HS-5 (cell line): ENCODE results near the gene NXPH3.

Experiments used
- DNase-seq: peaks from one replicate; pipeline ENCODE4 v3.0.0-alpha.2; 2012; ENCODE audit warnings: low read depth

The NXPH3 gene

DNA sequence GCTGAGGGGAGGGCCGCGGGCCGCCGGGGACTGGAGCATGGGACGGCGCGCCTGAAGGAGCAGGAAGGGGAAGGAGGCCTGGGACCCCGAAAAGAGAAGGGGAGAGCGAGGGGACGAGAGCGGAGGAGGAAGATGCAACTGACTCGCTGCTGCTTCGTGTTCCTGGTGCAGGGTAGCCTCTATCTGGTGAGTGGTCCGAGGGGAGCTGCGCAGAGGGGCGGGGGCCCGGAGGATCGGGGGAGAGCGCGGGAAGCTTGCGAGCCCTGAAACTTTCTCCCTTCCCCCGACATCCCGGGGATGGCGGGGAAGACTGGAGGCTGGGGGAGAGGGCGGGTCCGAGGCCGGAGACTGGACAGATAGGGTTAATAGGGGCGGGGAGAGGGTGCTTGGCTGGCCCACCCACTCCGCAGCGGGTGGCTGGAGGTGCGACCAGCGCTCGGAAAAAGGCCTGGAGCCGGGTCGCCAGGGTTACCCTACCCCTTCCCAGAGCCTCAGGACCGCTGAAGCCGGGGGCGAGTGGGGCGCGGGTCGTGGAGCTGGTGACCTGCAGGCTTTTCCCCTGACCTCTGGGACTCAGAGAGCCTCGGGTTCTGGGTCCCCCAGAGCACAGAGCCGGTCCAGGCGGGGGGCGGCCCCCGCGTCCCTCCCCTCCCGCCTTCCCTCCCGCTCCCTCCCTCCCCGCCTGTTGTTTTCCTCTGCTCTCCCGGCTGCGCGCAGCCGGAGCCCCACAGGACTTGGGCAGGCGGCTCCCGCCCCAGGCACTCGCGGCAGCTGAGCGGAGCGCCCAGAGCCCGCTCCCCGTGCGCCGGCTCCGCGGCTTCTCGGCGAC, 631 bp downstream of the NXPH3 start:
- DNase-seq: no peak

DNA sequence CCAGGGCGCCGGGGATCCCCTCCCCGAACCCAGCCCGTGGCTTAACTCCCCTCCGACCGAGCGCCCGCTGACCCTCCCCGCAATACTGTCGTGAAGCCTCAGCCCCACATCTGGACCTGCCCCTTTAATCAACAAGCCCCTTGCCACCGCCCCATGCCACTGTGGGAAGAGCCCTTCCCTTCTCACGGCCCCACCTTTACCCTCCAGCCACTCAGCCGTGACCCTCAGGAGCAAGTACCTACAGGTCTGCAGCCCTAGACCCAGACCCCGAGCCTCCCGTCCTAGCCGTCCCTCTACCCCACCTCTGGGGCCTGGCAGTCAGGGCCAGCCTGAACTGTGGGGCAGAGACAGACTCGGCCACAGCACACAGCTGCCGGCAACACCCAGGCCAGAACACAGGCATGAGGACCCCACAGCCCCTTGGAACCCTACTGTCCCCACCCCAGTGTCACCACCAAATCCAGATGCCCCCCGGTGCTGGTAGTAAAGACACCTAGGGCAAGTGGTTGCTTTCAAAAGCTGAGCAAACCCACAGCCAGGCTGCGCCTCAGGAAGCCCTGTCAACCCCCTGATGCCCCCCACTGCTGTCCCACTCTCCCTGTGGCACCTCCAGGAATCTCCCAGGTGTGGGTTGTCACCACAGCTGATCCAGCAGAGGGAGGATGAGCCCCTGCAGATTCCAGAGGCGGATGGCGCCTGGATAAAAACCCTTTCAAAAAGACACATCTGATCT, 1.4 kb downstream of the NXPH3 start:
- no peak for DNase-seq

GRCh38 chr17:49577650-49577934, 1.9 kb downstream of the NXPH3 start:
- no peak for DNase-seq

GRCh38 chr17:49577963-49578362, 2.3 kb downstream of the NXPH3 start:
- no peak for DNase-seq

GRCh38 chr17:49578414-49578813, 2.7 kb downstream of the NXPH3 start:
- DNase-seq: no peak

DNA sequence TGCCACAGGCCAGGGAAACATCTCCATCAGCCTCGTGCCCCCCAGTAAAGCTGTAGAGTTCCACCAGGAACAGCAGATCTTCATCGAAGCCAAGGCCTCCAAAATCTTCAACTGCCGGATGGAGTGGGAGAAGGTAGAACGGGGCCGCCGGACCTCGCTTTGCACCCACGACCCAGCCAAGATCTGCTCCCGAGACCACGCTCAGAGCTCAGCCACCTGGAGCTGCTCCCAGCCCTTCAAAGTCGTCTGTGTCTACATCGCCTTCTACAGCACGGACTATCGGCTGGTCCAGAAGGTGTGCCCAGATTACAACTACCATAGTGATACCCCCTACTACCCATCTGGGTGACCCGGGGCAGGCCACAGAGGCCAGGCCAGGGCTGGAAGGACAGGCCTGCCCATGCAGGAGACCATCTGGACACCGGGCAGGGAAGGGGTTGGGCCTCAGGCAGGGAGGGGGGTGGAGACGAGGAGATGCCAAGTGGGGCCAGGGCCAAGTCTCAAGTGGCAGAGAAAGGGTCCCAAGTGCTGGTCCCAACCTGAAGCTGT, 3.4 kb downstream of the NXPH3 start:
- no peak for DNase-seq

DNA sequence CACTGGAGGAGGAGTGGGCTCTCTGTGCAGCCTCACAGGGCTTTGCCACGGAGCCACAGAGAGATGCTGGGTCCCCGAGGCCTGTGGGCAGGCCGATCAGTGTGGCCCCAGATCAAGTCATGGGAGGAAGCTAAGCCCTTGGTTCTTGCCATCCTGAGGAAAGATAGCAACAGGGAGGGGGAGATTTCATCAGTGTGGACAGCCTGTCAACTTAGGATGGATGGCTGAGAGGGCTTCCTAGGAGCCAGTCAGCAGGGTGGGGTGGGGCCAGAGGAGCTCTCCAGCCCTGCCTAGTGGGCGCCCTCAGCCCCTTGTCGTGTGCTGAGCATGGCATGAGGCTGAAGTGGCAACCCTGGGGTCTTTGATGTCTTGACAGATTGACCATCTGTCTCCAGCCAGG, 3.9 kb downstream of the NXPH3 start:
- no peak for DNase-seq

GRCh38 chr17:49580055-49580721, 4.5 kb downstream of the NXPH3 start:
- no peak for DNase-seq

DNA sequence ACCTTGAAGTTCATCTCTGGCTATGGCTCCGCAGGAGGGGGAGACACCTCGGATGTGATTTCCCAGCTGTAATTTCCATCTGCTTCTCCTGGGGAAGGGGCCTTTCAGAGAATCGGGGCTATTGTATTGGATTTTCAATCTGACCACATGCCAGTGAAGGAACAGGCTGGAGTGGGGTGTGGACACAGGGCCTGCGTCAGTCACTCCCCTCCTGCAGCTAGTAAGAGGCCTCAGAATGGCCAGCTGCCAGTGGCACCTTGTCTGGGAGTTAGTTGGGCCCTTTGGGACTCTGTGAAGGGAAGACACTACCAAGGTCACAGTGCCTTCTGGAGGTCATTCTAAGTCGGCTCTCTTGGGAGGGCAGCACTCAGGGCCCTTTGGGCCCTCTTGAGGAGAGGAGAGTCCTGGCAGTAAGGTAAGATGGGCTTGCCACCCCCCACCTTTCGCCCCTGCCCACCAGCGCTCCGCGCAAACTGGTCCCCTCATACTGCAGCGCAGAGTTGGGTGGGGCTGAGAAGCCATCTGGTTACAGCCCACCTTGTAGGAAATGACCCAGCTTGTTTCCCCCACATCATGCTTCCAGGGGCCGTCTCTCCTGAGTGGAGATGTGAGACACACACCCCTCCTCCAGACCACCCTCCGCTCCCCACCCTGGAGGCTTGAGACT, 5.4 kb downstream of the NXPH3 start:
- no peak for DNase-seq

GRCh38 chr17:49581648-49581998, 6.0 kb downstream of the NXPH3 start:
- no peak for DNase-seq

DNA sequence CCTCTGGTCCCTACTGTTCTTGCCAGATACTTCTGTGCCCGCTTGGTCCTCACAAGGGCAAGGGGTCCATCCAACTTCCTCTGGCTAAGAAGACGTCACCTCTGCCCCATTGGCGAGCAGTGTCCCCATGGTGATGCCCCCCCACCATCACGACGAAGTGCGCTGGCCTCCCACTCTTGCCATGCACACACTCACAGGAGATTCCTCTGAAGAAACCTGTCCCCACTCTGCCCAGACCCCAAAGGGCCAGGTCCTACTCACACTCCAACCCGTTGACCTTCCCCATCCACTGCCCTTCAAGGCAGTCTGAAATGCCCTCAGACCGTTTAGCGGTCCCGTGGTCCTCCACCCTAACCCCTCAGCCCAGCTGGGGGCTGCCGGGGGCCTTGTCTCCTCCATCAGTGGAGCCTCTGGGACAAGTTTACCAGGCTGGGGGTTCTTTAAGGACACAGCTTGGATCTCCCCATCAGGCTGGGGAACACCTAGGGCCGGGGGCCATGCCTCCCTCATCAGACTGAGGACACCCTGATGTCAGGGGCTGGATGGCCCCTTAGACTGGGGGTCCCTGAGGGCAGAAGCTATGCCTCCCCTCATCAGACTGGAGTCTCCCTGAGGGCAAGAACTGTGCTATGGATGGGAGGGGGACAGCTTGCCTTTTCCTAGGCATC, 6.5 kb downstream of the NXPH3 start:
- DNase-seq: no peak

DNA sequence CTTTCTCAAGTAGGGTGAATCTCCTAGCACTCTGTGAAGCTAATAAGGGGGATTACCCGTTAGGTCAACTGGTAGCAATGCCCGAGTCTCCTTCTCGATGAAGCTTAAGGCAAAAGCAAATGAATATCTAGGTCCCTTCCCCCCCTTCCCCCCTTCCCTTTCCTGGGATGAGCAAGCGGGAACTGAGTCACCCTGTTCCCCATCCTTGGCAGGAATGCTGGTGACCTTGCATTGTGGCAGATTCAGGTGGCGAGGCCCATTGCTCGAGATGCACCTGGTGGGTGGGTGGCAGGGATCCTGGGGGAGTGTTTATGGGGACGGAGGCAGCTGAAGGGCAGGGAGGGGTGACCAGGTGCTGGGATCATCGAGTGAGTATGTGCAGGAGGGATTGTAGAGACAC, 7.1 kb downstream of the NXPH3 start:
- no peak for DNase-seq

DNA sequence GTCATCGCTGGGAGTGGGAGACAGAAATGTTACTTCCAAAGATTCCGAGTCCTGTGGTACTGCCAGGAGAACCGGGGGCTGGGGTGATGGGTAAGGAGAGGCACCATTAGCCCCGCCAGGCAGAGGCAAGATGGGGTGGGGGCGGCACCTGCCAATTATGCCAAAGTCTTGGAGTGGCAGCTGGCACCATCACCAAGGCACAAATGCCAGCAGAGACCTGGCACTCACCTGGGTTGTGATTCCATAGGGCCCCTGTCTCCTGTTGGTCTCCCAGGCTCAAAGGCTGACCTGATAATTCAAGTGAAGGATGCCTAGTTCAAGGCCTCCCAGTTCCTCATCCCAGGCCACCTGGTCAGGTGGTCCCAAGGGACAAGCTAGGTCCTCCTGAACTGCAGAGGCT, 7.6 kb downstream of the NXPH3 start:
- DNase-seq: no peak

- no peak for DNase-seq
Observed at GRCh38 chr17:49583889-49584288, 8.2 kb downstream of the NXPH3 start.

GRCh38 chr17:49585422-49586027, 9.9 kb downstream of the NXPH3 start:
- no peak for DNase-seq

DNA sequence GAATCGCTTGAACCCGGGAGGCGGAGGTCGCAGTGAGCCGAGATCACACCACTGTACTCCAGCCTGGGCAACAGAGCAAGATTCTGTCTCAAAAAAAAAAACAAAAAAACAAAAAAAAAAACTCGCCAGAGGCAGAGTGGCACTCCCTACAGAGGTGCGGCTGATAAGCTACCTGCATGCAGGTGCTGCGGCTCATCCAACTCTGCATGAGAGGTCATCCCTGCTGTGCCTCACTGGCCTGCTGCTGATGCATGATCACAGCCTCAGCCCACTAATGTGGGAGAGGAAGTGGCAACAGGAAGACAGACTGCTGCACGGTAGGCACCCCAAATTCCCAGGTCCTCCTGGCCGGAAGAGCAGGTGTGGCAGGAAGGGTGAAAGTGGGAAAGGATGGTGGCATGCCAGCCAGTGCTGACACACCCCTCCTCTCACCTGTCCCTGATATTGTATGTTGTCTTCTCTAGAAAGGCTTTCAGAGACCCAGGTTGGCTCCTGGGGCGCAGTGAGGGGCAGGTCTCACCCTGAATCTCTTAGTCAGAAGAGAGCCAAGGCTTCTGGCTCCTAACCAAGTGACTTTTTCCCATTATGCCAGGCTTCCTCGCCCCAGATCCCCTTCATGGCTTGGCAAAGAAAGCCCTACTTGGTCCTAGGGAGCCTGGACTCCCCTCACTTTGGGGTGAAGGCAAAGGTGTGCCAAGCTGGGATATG, 11.8 kb downstream of the NXPH3 start:
- DNase-seq: no peak

DNA sequence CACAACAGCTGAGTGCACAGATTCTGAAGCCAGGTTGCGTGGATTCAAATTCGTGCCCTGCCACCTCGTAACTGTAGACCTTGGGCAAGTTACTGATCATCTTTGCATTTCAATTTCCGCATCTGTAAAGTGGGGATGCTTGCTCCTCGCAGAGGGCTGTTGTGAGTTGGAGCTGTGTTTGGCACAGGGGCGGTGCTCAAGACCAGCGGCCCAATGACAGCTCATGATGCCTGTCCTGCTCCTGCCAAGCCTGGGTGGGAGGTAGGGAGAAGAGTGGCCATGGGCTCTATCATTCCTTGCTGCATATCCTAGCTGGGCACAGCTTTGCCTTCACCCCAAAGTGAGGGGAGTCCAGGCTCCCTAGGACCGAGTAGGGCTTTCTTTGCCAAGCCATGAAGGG, 12.6 kb downstream of the NXPH3 start:
- no peak for DNase-seq

DNA sequence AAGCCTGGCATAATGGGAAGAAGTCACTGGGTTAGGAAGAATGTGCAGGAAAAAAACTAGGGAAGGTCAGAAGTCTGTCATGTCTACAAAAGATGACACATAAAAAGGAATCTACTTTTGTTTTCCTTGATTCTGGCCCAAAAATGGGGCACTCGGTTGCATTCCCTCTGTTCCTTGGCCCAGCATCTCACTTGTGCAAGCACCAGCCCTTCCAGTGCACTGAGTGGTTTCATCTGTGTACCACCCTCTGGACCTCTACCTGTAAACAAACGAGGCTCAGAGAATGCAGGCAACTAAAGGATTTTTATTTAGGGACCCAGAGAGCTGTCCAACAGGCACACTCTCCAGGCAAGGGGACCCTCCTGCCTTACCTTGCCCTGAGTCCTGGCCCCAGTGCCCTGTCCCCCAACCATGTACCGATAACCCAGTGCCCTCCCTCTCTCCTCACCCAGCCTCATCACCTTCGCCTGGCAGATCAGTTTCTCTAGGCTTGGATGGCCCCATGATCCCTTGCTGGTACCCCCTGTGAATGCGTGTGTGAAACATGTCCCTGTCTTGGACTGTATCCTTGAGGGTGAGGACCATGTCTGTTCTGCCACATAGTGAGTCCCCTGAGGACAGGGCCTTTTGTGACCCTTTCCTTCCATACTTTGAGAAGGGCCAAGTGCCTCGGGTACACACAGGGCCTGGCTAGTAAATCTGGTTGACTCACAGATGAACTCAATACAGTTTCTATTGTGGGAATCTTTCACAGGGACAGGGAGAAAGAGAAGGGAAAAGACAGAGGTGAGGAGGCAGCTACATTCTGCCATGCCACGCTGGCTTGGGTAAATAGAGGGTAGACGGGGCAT, 13.3 kb downstream of the NXPH3 start:
- peak; percentile 48 for DNase-seq

DNA sequence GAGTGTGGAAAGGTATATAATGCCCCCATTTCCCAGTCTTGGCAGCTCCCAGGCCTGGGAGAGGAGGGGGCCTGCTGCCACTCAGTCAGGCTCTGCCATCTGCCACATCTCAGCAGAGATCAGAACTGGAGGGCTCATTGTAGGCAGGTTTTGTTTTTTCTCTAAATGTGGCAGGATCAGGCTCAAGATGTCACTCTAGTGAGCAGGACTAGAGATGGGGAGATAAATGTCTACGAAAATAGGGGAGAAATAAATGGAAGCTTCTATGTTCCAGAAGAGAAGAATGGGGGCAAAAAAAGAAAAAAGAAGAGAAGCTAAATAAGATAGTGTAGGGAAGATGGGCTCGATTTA, 13.9 kb downstream of the NXPH3 start:
- DNase-seq: no peak

DNA sequence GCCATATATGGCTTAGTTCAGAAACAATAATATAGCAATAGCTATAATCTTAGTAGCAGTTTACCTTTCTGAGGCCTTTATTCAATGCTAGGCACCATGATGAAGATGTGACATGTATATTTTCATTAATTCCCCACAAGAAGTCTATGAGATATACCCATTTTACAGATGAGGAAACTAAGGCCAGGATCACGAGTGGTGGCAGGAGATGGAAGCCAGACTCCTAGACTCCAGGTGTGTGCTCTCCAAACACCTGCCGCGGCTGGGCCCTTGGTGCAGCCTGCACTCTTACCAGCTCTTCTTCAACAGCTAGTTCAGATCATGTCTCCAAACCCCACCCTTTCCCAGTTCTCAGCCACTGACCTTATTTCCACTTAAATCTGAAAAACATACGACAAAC, 15.2 kb downstream of the NXPH3 start:
- DNase-seq: no peak
